OCI-M2 (cell line): Measurements from ENCODE around the gene ABCC3.

Experiments
- DNase-seq: peaks from one replicate; lab custom pipeline; 2025; ENCODE audit not compliant: unreplicated experiment; lab: John Stamatoyannopoulos, UW

The ABCC3 gene

GRCh38 chr17:50641357-50641756 lies 6.7 kb downstream of the ABCC3 start:
- no peak for DNase-seq

GRCh38 chr17:50642071-50642721 lies 7.5 kb downstream of the ABCC3 start:
- DNase-seq: no peak

GRCh38 chr17:50642722-50643656 lies 8.3 kb downstream of the ABCC3 start:
- no peak for DNase-seq

- no peak for DNase-seq
Measured at GRCh38 chr17:50645748-50646682, 11.3 kb downstream of the ABCC3 start.

- no peak for DNase-seq
Measured at GRCh38 chr17:50647187-50647586, 12.5 kb downstream of the ABCC3 start.

- no peak for DNase-seq
Measured at GRCh38 chr17:50649042-50649908, 14.6 kb downstream of the ABCC3 start.

- DNase-seq: no peak
Measured at GRCh38 chr17:50651661-50652060, 17.0 kb downstream of the ABCC3 start.

GRCh38 chr17:50653738-50654137 lies 19.1 kb downstream of the ABCC3 start:
- DNase-seq: no peak

GRCh38 chr17:50656509-50656908 lies 21.8 kb downstream of the ABCC3 start:
- DNase-seq: no peak

GRCh38 chr17:50657054-50657453 lies 22.4 kb downstream of the ABCC3 start:
- no peak for DNase-seq

- DNase-seq: no peak
Measured at GRCh38 chr17:50657627-50658026, 22.9 kb downstream of the ABCC3 start.

- DNase-seq: no peak
Measured at GRCh38 chr17:50658616-50659015, 23.9 kb downstream of the ABCC3 start.

- DNase-seq: no peak
Measured at GRCh38 chr17:50659179-50659578, 24.5 kb downstream of the ABCC3 start.

- no peak for DNase-seq
Measured at GRCh38 chr17:50660042-50660886, 25.6 kb downstream of the ABCC3 start.

- no peak for DNase-seq
Measured at GRCh38 chr17:50660887-50661345, 26.2 kb downstream of the ABCC3 start.

GRCh38 chr17:50661348-50661747 lies 26.7 kb downstream of the ABCC3 start:
- DNase-seq: no peak

- DNase-seq: no peak
Measured at GRCh38 chr17:50661795-50662391, 27.2 kb downstream of the ABCC3 start.

GRCh38 chr17:50662632-50663225 lies 28.0 kb downstream of the ABCC3 start:
- DNase-seq: no peak
